DMS 273 (cell line): ENCODE results near the gene SLC12A8.
"Not testable (repeated sequence)": the region's sequence is repeated elsewhere in the genome, so short reads cannot be mapped to it uniquely, and the experiment has no call there.

Source experiments
- DNase-seq: peaks from one replicate; lab custom pipeline; 2025; ENCODE audit not compliant: unreplicated experiment; lab: John Stamatoyannopoulos, UW

The SLC12A8 gene

DNA sequence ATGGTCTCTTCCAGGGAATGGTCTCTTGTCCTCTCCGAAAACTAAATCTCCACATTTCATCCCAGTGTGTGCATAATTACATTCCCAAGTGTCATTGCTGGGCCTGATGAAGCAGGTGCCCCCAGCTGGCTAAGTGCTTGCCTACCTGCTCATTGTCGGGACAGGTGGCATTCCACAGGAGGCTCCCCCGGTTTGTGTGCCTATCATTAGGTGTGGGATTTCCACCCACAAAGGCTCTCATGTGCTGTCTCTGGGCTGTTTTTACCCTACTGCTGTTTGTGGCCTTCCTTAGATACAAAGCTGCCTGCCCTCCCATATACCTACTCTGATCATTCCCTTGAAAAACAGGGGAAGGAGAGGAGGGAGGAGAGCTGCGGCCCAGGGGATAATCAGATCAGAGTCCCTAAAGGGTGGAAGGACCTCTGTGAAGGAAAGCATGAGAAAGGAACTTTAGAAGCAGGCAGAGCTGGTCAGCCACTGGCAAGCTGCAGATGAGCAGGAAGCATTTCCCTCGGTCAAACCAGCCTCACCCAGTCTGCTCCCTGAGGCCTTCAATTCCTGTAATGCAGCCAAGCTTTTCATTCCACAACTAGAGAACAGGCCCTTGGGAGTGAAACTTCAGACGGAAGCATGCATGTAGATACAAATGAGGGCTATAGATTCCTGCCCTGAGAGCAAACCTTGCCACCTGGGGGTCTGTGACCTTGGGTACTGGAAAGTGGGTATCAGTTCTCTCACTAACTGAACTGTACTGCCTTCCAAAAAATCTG, 96.1 kb downstream of the SLC12A8 start:
- no peak for DNase-seq

DNA sequence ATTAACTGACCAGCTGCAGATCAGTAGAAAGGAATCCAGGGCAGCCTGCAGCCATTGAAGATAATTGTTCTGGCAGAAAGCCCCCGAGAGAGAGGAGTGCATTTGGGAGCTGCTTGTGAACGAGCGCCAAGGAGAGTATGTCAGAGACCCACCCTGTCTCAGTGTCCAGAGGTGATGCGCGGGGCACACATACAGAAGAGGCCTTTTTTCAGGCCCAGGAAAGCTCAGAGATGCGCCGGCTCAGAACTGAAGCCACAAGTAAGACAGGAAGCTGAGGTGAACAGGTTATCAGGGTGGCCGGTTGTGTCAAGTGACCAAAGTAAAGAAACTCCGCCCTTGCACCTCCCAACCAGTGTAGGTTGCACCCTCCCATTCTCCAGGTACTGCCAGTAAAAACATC, 96.9 kb downstream of the SLC12A8 start:
- peak; percentile 36 for DNase-seq

GRCh38 chr3:125112981-125113380, 99.6 kb downstream of the SLC12A8 start:
- no peak for DNase-seq

DNA sequence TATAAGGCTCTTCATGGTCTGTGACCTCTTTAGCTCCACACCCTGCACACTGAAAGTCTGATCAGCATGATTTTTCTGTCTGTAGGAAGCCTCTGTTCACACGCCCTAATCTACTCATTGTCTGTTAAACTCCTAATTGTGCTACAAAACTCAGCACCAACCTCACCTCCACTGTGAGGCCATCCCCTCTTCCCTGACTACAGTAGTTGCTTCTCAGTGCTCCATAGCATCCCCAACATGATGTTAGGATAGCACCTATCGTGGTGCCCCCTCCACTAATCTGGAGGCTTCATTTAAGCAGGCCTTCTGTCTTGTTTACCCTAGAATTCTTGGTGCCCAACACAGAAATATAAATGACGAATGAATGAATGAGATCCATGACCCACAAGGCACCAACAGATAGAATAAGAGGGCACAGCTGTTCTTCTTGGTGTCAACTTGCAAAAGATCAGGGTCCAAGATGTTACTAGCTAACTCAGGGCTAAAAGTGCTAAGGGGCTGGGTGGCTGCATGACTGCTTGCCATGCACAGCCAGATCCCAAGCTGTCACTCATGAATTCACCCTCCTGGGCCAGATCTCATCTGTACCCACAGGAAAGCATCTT, 101.6 kb downstream of the SLC12A8 start:
- DNase-seq, result no peak

DNA sequence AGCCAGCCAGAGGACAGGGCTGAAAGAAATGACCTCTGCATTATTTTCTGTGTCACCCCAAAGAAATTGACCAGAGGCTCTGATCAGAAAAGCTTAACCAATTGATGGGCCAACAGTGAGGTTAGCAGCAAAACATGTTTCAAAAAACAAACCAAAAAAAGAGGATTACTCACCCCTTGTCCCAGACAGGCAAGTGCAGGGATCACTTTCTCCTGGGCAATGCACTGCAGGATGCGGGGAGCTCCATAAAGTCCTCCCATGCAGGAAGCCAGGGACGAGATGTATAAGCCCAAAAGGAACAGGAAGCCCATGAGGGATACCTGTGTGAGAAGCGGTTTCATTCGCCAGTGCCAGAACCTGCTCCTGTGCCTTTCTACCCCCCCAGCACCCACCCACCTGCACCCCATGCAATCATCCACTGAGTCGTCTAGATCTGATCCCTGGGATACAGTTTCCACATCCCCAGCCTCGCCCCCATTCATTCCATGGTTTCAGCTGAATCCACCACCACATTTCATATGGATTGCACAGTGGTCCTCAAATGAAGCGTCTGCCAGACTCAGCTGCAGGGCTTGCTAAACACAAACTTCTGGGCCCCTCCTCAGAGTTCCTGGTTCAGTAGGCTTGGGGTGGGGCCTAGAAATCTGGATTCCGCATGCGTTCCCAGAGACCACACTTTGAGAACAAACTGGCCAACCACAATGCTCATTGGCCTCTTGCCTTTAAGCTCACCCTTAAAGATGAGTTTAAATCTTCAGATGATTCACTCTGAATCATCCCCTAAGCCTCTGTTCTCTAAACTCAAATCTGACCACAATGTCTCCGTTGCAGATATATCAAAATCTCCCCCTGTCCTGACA, 102.3 kb downstream of the SLC12A8 start:
- DNase-seq, result no peak

DNA sequence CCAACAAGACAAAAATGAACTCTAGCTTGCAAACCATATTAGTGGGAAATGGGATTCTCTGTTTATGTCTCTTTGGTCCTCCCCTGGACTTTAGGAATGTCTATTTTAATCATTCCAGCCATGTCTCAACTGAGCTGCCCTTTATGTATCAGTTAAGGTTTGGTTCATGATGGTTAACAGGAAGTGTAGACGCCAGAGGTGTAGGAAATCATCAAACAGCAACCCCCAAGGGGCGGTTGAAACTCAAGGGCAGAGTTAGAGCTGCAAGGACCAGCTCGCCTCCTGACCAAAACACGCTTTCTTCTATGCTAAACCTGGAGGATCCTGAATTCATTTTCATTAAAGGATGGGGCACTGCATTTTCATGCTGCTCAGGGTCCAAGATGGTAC, 103.0 kb downstream of the SLC12A8 start:
- DNase-seq, result no peak

DNA sequence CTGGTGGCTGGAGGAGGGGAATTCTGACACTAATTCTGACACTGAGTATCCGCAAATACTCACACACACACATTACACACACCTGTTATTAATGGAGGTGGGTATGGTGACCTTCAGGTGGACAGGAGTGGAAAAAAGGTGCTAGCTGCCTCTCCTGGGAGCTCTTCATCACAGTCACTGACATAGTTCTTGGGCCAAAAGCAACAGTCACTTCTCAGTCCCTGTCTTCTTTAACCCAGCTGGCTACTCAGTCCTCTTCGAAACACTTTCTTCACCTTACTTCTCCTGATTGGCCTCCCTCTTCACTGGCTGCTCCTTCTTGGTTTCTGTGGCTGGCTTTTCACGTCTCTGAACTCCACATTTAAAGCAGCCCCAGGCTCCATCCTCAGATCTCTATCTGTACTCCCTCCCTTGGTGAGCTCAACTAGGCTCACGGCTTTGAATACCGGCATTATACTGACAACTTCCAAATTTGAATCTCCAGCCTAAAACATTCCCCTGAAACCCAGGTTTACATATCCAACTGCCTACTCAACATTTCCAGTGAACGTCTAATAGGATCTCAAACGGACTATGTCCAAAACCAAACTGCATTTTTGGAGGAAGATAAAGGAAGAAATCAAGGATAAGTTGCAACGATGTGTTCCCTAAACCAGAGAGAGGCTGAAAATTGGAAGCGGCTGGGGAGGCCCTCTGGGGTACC, 103.6 kb downstream of the SLC12A8 start:
- no peak for DNase-seq

GRCh38 chr3:125107861-125108567, 104.5 kb downstream of the SLC12A8 start:
- DNase-seq, result no peak

DNA sequence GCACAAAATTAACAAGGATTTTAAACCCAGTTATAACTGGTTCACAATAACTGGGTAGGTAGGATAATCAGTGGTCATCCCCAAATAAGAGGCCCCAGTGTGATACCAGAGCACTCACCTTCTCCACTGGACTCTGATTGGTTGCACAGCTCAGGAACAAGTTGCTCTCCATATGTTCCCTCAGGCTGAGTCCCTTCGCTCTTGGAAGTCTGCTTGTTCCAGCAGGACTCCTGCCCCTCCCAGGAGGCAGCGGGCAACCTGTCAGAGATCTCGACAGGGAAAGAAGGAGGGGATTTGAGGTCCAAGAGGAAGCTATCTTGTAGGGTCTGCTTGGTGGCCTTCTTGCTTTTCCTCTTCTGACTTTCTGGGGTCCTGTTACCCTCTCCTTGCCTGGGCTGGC, 105.2 kb downstream of the SLC12A8 start:
- DNase-seq, result peak; percentile 48

DNA sequence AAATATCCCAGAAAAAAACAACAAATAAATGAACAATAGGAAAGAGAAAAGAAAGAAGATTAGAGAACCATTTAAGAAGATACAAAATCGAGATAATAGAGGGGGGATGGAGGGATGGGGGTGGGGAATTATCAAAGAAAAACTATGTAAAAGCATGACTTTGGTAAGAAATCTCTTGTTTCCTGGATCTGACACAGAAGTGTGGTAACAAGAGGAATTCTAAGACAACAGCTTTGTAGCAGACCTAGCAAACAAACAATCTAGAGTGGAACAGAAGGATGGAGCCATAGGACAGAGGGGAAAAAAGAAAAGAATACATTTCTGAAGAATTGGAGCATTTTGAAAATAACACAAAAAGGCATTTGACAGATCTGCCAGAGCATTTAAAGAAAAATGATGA, 107.4 kb downstream of the SLC12A8 start:
- DNase-seq, result no peak

DNA sequence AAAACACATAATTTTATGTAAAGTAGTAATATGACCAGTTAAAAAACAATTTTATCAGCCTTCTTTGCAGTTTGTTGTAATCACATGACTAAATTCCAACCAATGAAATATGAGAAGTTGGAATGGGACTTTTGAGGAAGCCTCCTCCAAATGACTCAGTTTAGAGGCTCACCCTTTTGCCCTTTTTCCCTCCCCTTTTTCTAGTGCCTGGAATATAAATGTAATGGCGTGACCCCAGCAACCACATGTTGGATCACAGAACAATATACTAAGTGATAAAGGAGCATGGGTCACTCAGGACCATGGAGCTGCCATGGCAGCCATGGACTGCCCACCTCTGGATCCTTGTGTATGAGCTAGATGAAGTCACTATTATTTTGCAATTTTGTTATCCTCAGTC, 107.9 kb downstream of the SLC12A8 start:
- DNase-seq, result no peak

- DNase-seq, result no peak
Measured at GRCh38 chr3:125103406-125103805, 109.1 kb downstream of the SLC12A8 start.

GRCh38 chr3:125102470-125102869, 110.1 kb downstream of the SLC12A8 start:
- no peak for DNase-seq

DNA sequence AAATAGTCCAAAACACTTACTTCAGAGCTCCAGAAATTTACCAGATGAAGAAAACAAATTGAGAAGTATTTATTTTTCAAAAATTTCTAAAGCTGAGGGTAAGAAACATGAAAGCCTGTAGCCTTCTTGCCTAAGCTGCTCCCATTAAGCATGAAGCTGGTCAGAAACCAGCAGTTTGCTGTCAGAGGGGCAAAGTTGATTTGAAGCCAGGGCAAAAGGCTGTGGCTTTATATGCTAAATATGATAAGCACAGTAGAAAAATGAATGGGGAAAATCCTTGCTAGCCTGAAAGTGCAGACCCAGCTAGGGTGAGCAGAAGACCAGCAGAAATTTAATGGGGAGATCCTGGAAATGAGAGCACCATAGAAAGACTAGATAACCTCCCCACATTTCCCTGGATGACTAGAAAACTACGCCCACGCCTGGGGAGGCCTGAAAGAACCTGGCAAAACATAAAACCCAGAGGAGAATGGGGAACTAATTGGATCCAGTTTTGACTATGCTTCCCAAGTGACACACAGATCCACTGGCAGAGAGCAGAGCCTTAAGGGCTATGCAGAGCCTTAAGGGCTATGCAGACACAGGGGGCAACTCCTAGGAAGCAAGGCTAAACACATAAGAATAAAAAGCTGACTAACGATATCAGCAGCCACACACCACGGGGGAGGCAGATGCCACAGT, 113.8 kb downstream of the SLC12A8 start:
- no peak for DNase-seq

DNA sequence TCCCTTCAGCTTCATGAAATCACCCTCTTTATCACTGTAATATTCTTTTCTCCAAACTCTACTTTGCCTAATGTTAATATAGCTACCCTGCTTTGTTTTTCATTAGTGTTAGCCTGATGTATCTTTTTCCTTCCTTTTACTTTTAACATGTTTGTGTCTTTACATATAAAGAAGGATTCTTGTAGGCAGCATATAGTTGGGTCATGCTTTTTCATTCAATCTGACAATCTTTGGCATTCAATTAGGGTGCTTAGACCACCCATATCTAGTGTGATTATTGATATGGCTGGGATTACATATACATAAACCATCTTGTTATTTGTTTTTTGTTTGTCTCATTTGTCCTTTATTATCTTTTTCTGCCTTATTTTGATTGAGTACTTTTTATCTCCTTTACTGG, 121.9 kb downstream of the SLC12A8 start:
- no peak for DNase-seq

GRCh38 chr3:125087768-125088391, 124.7 kb downstream of the SLC12A8 start:
- no peak for DNase-seq

- no peak for DNase-seq
Measured at GRCh38 chr3:125085166-125085565, 127.4 kb downstream of the SLC12A8 start.

DNA sequence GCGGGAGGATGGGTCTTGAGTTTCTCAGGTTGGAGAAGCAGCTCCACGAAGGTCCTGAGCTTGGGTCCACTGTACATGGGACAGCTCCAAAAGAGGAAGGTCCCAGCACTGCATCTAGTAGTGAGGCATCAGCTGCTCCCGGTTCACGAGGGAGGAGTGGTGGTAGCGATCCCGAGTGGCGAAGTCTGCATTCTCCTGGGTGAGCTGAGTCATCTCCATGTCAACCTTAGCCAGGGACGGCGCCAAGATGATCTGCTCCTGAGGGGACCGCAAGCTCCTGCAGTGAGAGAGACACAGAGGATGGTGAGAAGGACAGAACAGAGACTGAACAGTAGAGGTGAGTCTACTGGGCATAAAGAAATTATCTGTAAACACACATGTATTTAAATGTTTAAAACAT, 128.8 kb downstream of the SLC12A8 start:
- no peak for DNase-seq

- not testable (repeated sequence) for DNase-seq
Measured at GRCh38 chr3:125082339-125082738, 130.2 kb downstream of the SLC12A8 start.

- no peak for DNase-seq
Measured at GRCh38 chr3:125080077-125080476, 132.5 kb downstream of the SLC12A8 start.
